ENCODE results near the gene RXRA.

The RXRA gene

GRCh38 chr9:134424818-134425217 is 98.6 kb downstream of the RXRA start:
- no peak overlapping the region for H2BK120ac ChIP-seq (ENCODE audit: insufficient read depth, low read length, poor library complexity)
- H3K79me2 ChIP-seq (ENCODE audit: control insufficient read depth, insufficient read depth, low read length, poor library complexity) = no peaks in the 10 kb centered on the region
- no peak overlapping the region for H2AK5ac ChIP-seq (ENCODE audit: low read length)
- no peak overlapping the region for H3K4me3 ChIP-seq (ENCODE audit: low read depth, low read length)
- H3K79me1 ChIP-seq (ENCODE audit: low read length) = no peaks in the 10 kb centered on the region
- WGBS (ENCODE audit: extremely low coverage, insufficient coverage, insufficient read length) = no CpG with 5 or more reads among the region's 9 CpGs
- no peak overlapping the region for H3K18ac ChIP-seq (ENCODE audit: low read length)
- no peaks in the 10 kb centered on the region for H3K4me1 ChIP-seq (ENCODE audit: control insufficient read depth in 1 of 2, insufficient read depth in 2 of 2, low read length in 2 of 2)
- no peak overlapping the region for H4K12ac ChIP-seq (ENCODE audit: low read depth, low read length)
- H3K23ac ChIP-seq (ENCODE audit: low read length) = no peak overlapping the region
- H3K9ac ChIP-seq (ENCODE audit: low read length) = no peak overlapping the region
- no peak overlapping the region for H3K4ac ChIP-seq (ENCODE audit: low read depth, low read length)
- DNase-seq = no peak
- no peak overlapping the region for H2BK5ac ChIP-seq (ENCODE audit: low read depth, low read length, poor library complexity)
- H3K4me2 ChIP-seq (ENCODE audit: low read length) = no peak overlapping the region
- peaks cover 33 to 55% of the 10 kb centered on the region in 2 experiments for H3K36me3 ChIP-seq (ENCODE audit: control insufficient read depth in 1 of 2, insufficient read depth in 2 of 2, low read length in 2 of 2)
- H4K91ac ChIP-seq (ENCODE audit: low read depth, low read length) = no peak overlapping the region
- H3K9me3 ChIP-seq (ENCODE audit: insufficient read depth, low read depth, low read length) = no peaks in the 10 kb centered on the region
- H3K27ac ChIP-seq (ENCODE audit: low read depth, low read length) = no peak overlapping the region
- no peak overlapping the region for H2BK12ac ChIP-seq (ENCODE audit: low read length)
- H3K27me3 ChIP-seq (ENCODE audit: insufficient read depth, low read length) = no peaks in the 10 kb centered on the region
- H3K14ac ChIP-seq (ENCODE audit: low read length) = no peak overlapping the region
- H2AFZ ChIP-seq (ENCODE audit: insufficient read depth, low read length, poor library complexity) = no peak overlapping the region
- H4K8ac ChIP-seq (ENCODE audit: low read depth, low read length) = no peak overlapping the region

DNA sequence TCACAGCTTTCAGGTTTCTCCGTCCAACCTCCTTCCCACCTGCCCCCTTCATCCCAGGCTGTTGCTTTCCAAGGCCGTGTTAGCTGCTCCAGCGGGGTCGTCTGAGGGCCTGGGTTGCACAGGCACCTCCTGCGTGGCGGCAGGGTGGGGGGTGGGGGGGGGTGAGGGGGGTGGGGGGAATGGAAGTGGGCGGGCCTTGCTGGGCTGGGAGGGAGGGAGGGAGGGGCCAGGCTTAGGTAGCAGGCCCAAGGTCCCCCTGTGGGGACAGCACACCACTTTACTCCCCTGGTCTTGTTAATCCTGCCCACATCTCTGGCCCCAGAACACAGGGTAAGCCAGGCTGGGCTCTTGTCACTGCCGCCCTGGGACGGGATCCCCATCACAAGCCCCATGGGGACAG is 99.1 kb downstream of the RXRA start:
- Histone ChIP-seq H3K18ac (ENCODE audit: low read length) (no peak overlapping the region), H2BK12ac (ENCODE audit: low read length) (no peak overlapping the region), H2AK5ac (ENCODE audit: low read length) (no peak overlapping the region), H3K79me2 (ENCODE audit: control insufficient read depth, insufficient read depth, low read length, poor library complexity) (no peaks in the 10 kb centered on the region), H3K4me3 (ENCODE audit: low read depth, low read length) (no peak overlapping the region), H4K12ac (ENCODE audit: low read depth, low read length) (no peak overlapping the region), H3K36me3 (ENCODE audit: control insufficient read depth in 1 of 2, insufficient read depth in 2 of 2, low read length in 2 of 2) (peaks cover 32 to 55% of the 10 kb centered on the region in 2 experiments), H4K91ac (ENCODE audit: low read depth, low read length) (no peak overlapping the region), H3K27me3 (ENCODE audit: insufficient read depth, low read length) (no peaks in the 10 kb centered on the region), H3K4me1 (ENCODE audit: control insufficient read depth in 1 of 2, insufficient read depth in 2 of 2, low read length in 2 of 2) (no peaks in the 10 kb centered on the region), H4K8ac (ENCODE audit: low read depth, low read length) (no peak overlapping the region), H3K9me3 (ENCODE audit: insufficient read depth, low read depth, low read length) (no peaks in the 10 kb centered on the region), H3K14ac (ENCODE audit: low read length) (no peak overlapping the region), H3K23ac (ENCODE audit: low read length) (no peak overlapping the region), H2AFZ (ENCODE audit: insufficient read depth, low read length, poor library complexity) (no peak overlapping the region), H3K79me1 (ENCODE audit: low read length) (no peaks in the 10 kb centered on the region), H2BK5ac (ENCODE audit: low read depth, low read length, poor library complexity) (no peak overlapping the region), H3K27ac (ENCODE audit: low read depth, low read length) (no peak overlapping the region), H3K4me2 (ENCODE audit: low read length) (no peak overlapping the region), H3K9ac (ENCODE audit: low read length) (no peak overlapping the region), H3K4ac (ENCODE audit: low read depth, low read length) (no peak overlapping the region), H2BK120ac (ENCODE audit: insufficient read depth, low read length, poor library complexity) (no peak overlapping the region)
- WGBS (ENCODE audit: extremely low coverage, insufficient coverage, insufficient read length) = no CpG with 5 or more reads among the region's 9 CpGs
- DNase-seq = no peak

DNA sequence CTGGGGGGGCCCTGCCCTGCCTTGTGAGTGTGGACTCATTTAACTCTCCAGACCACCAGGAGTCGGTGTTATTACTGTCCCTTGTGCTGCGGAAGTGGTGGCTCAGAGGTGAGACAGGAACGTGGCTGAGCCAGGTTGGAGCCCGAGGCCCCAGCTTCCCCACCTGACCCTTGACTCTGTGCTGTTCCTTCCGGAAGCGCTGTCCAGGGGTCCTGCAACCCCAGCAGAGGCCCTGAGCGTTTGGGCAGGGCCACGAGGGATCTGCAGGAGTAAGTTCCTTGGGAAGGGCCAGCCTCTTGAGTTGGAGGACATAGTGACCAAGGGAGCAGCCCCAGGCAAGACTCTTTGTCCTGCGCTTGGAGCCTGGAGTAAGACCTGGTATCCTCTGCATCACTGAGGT is 99.6 kb downstream of the RXRA start:
- no peak overlapping the region for H4K91ac ChIP-seq (ENCODE audit: low read depth, low read length)
- H3K79me2 ChIP-seq (ENCODE audit: control insufficient read depth, insufficient read depth, low read length, poor library complexity) = no peaks in the 10 kb centered on the region
- H2AK5ac ChIP-seq (ENCODE audit: low read length) = no peak overlapping the region
- H3K23ac ChIP-seq (ENCODE audit: low read length) = no peak overlapping the region
- no peak overlapping the region for H3K9ac ChIP-seq (ENCODE audit: low read length)
- H3K9me3 ChIP-seq (ENCODE audit: insufficient read depth, low read depth, low read length) = no peaks in the 10 kb centered on the region
- no peak for DNase-seq
- H3K18ac ChIP-seq (ENCODE audit: low read length) = no peak overlapping the region
- H3K4me2 ChIP-seq (ENCODE audit: low read length) = no peak overlapping the region
- H2BK12ac ChIP-seq (ENCODE audit: low read length) = no peak overlapping the region
- WGBS (ENCODE audit: extremely low coverage, insufficient coverage, insufficient read length) = no CpG with 5 or more reads among the region's 9 CpGs
- H3K79me1 ChIP-seq (ENCODE audit: low read length) = no peaks in the 10 kb centered on the region
- H2BK120ac ChIP-seq (ENCODE audit: insufficient read depth, low read length, poor library complexity) = no peak overlapping the region
- no peak overlapping the region for H3K4ac ChIP-seq (ENCODE audit: low read depth, low read length)
- no peak overlapping the region for H4K8ac ChIP-seq (ENCODE audit: low read depth, low read length)
- no peak overlapping the region for H2AFZ ChIP-seq (ENCODE audit: insufficient read depth, low read length, poor library complexity)
- H4K12ac ChIP-seq (ENCODE audit: low read depth, low read length) = no peak overlapping the region
- no peaks in the 10 kb centered on the region for H3K4me1 ChIP-seq (ENCODE audit: control insufficient read depth in 1 of 2, insufficient read depth in 2 of 2, low read length in 2 of 2)
- H3K36me3 ChIP-seq (ENCODE audit: control insufficient read depth in 1 of 2, insufficient read depth in 2 of 2, low read length in 2 of 2) = peaks cover 28 to 53% of the 10 kb centered on the region in 2 experiments
- H3K4me3 ChIP-seq (ENCODE audit: low read depth, low read length) = no peak overlapping the region
- no peak overlapping the region for H2BK5ac ChIP-seq (ENCODE audit: low read depth, low read length, poor library complexity)
- H3K14ac ChIP-seq (ENCODE audit: low read length) = no peak overlapping the region
- no peaks in the 10 kb centered on the region for H3K27me3 ChIP-seq (ENCODE audit: insufficient read depth, low read length)
- H3K27ac ChIP-seq (ENCODE audit: low read depth, low read length) = no peak overlapping the region

GRCh38 chr9:134426436-134426835 is 100.2 kb downstream of the RXRA start:
- no peaks in the 10 kb centered on the region for H3K27me3 ChIP-seq (ENCODE audit: insufficient read depth, low read length)
- no peaks in the 10 kb centered on the region for H3K4me1 ChIP-seq (ENCODE audit: control insufficient read depth in 1 of 2, insufficient read depth in 2 of 2, low read length in 2 of 2)
- H2BK12ac ChIP-seq (ENCODE audit: low read length) = no peak overlapping the region
- DNase-seq = no peak
- H3K27ac ChIP-seq (ENCODE audit: low read depth, low read length) = no peak overlapping the region
- no peak overlapping the region for H2BK5ac ChIP-seq (ENCODE audit: low read depth, low read length, poor library complexity)
- no peaks in the 10 kb centered on the region for H3K79me2 ChIP-seq (ENCODE audit: control insufficient read depth, insufficient read depth, low read length, poor library complexity)
- H3K9ac ChIP-seq (ENCODE audit: low read length) = no peak overlapping the region
- H2AFZ ChIP-seq (ENCODE audit: insufficient read depth, low read length, poor library complexity) = no peak overlapping the region
- peaks cover 26 to 52% of the 10 kb centered on the region in 2 experiments for H3K36me3 ChIP-seq (ENCODE audit: control insufficient read depth in 1 of 2, insufficient read depth in 2 of 2, low read length in 2 of 2)
- no peaks in the 10 kb centered on the region for H3K9me3 ChIP-seq (ENCODE audit: insufficient read depth, low read depth, low read length)
- no peak overlapping the region for H3K23ac ChIP-seq (ENCODE audit: low read length)
- no peak overlapping the region for H2AK5ac ChIP-seq (ENCODE audit: low read length)
- no peak overlapping the region for H3K4me3 ChIP-seq (ENCODE audit: low read depth, low read length)
- no peak overlapping the region for H4K12ac ChIP-seq (ENCODE audit: low read depth, low read length)
- no peak overlapping the region for H3K4me2 ChIP-seq (ENCODE audit: low read length)
- no peaks in the 10 kb centered on the region for H3K79me1 ChIP-seq (ENCODE audit: low read length)
- H3K14ac ChIP-seq (ENCODE audit: low read length) = no peak overlapping the region
- no peak overlapping the region for H4K91ac ChIP-seq (ENCODE audit: low read depth, low read length)
- no peak overlapping the region for H2BK120ac ChIP-seq (ENCODE audit: insufficient read depth, low read length, poor library complexity)
- no peak overlapping the region for H3K4ac ChIP-seq (ENCODE audit: low read depth, low read length)
- no peak overlapping the region for H3K18ac ChIP-seq (ENCODE audit: low read length)
- no CpG with 5 or more reads among the region's 15 CpGs for WGBS (ENCODE audit: extremely low coverage, insufficient coverage, insufficient read length)
- H4K8ac ChIP-seq (ENCODE audit: low read depth, low read length) = no peak overlapping the region

Data from trophoblast cell (in vitro differentiated cells and primary cell).